Stimulated activated CD8-positive, alpha-beta memory T cell treated with anti-CD3 and anti-CD28 coated beads, Interleukin-4, amount 100 ng/mL, for 24 hours (primary cell): ENCODE data around the gene SLC38A3.

Source experiments
- DNase-seq: peaks from one replicate; pipeline ENCODE4 v3.0.0-alpha.2; 2020; ENCODE audit warnings: low read depth

SLC38A3 gene

DNA sequence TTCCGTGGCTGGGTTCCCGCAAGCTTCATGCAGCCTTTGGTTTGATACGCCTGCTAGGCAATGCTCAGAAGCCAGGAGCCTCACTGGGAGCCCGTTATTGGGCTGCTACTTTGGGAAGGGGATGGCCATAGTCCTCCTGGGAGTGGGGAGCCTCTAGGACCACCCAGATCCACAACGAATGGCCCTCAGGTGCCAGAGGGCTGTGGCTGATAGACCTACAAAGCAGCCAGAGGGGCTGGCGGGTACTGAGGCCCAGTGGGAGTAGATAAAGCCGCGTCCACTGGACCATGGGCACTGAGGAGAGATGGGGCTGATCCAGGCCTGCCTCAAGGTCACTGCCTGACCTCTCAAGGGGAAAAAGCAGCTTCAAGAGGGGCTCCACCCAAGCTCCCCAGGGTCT lies 12.9 kb upstream of the SLC38A3 start:
- DNase-seq = no peak

- peak; percentile 74 for DNase-seq
These were observed 12.4 kb upstream of the SLC38A3 start for GRCh38 chr3:50192689-50193141.

DNA sequence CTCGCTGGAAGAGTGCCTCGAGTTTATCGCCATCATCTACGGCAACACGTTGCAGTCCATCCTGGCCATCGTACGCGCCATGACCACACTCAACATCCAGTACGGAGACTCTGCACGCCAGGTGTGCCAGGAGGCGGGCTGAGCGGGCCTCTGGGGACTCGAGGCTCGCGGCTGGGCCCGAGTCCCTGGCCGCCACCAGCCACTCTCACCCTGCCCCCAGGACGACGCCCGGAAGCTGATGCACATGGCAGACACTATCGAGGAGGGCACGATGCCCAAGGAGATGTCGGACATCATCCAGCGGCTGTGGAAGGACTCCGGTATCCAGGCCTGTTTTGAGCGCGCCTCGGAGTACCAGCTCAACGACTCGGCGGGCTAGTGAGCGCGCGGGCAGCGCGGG lies 11.8 kb upstream of the SLC38A3 start:
- no peak for DNase-seq

- no peak for DNase-seq
These were observed 11.3 kb upstream of the SLC38A3 start for GRCh38 chr3:50193746-50194127.

- peak; percentile 64 for DNase-seq
These were observed 10.8 kb upstream of the SLC38A3 start for GRCh38 chr3:50194128-50194902.

GRCh38 chr3:50194903-50195500 lies 10.1 kb upstream of the SLC38A3 start:
- no peak for DNase-seq

DNA sequence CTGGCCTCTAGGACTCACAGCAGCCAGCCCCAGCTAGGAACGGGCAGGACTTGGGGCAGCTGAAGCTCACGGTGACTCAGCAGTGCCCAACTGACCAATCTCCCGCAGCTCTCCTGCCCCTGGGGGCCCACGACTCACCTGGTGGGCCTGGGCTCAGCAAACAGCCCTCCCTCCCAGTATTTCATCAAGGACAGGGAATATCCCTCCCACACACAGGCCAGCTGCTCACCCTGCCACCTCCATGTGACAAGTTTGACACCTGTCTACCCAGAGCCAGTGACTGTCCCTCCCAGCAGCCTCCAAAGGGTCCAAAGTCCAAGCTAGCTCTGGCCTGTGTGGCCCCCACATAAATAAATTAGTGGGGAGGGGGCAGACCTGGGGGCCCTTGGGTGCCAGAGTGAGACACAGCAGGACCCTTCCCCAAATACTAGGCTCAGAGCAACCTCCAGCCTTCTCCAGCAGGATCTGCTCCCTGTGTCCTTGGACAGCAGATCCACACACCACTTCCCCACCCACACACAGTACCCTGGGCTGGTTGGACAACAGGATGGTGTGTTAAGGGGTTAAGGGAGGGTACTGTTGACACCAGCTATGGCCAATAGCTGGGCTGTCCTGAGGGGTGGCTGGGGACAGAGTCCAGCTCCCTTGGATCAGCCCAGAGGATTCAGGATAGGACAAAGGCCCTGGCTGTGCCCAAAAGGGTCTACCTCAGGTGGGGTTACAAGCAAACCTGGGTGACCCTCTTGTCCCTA lies 9.4 kb upstream of the SLC38A3 start:
- DNase-seq = no peak

DNA sequence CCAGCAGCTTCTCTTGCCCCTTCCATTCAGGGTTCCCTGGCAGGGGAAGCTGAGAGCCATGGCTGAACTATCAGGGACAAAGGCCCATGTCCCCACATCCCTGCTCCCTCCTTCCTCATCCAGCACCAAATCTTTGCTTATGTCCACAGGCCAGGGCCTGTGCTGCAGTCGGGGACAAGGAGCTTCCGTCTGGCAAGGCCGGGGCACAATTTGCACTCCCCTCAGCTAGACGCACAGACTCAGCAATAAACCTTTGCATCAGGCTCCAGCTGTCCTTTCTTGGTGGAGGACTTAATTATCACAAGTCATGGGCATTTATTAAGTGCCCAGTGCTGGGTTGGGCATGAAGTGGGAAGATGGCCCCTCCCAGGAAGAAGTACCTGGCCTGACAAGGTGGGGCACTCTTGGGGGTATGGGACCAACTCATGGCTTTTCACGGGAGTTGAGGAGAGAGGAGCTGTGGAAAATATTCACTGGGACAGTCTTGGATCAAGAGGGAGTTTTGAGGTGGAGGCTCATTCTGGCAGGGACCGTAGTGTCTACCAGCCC lies 8.7 kb upstream of the SLC38A3 start:
- DNase-seq = no peak

- no peak for DNase-seq
These were observed 3.3 kb upstream of the SLC38A3 start for GRCh38 chr3:50201573-50202315.

GRCh38 chr3:50202353-50203112 lies 2.5 kb upstream of the SLC38A3 start:
- DNase-seq = no peak

DNA sequence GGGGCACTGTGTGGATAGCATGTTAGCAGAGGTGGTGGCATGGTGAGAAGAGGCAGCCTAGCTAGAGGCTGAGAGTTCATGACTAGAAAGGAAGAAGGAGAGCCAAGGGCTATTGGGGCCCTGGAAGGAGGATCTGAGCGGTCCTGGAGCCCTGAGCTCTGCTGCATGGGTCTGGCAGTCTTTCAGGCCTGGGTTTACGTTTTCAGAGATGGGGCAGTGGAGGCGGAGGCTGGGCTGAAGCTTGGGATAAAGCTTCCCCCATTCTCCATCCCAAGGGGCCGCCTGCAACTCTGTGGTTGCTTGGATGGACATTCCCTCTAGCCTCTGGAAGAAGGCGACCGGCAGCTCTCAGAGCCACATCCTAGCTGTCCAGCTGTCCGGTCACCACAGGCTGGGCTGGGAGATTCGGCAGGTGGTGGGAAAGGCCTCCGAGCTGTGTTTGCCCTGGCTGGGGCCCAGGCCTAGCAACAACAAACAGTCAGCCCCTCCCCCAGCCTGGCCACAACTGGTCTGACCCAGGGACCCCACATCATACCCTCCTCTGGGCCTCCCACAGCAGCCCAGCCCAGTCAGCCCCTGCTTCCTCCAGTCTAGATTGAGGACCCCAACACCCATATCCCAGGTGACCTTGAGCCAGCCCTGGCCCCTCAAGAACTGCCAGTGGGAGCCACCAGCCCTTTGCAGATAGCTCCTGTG lies 1.8 kb upstream of the SLC38A3 start:
- no peak for DNase-seq

DNA sequence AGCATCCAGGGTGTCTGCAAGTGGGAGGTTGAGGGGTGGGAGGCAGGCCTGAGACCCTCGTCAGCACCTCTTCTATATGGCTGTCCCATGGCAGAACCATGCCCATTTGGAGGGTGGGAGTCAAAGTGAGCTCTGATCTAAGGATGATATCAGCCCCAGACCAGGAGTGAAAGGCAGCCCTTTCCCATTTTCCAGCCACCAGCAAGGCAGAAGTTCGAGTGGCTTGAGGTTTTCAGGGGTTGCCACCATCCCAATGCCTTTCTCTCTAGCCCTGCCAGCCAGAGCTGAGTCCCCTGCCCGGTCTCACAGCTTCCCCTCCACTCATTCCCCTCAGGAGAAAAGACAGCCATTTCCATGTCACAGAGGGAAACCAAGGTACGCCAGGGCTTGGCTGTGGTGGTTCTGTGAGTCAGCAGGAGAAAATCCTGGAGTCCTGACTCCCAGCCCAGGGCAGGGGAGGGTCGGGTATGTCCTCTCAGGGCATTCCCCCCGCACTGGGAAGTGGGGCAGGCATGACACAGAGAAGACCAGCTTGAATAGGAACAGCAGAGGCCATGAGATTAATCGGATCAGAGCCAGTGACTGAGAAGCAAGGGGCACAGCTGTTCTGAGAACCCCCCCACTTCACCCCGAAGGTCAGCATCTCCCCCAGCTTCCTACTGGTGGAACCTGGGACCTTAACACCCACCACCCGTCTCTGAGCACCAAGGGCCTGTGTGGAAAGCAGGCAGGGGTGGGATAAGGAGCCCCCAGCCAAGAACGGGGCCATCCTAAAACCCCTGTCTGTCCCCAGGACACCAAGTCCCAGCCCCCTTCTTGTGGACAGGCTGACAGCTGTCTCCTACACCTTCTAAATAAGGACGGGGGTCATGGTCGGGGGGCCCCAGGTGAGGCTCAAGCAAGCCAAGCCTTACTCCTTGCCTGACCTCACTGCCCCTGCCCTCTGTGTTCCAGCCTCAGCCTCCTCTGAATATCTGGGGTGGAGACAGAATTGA lies 965 bp upstream of the SLC38A3 start:
- no peak for DNase-seq

DNA sequence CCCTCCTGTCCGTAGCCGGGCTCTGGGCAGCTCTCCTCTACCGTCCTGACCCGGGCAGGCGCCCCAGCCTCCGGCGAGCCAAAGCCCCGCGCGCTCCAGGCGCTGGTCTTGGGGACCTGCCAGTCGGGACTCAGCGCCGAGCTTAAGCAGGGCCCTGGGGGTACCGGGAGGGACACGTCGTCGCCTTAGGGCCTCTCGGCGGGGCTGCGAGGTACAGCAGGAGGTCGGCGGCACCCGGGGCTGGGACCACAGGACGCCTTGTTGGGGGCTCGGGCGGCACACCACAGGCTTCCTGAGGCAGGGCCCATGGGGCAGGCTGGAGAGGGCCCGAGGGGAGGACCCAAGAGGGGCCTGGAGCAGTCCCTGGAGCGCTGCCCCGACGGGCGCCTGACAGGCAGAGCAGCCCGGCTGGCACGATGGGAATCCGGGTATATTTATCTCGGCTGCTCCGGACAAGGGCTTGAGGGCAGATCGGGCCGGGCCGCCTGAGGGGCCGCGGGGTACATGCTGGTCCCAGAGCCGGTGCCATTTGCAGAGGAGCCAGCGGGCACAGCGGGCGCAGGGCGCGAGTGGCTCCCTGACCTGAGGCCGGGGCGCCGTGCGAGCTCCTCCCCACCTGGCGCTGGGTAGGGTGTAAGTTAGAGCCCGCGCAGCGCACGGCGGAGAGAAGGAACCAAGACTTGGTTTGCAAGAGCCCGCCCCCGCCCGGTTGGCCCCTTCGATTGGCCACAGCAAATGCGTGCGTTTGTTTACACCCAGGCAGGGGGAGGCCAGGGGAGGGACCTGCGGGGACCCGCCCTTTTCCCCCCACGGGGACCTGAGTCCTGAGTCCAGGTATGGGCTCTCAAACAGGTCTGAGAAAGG lies 574 bp downstream of the SLC38A3 start:
- no peak for DNase-seq

GRCh38 chr3:50207359-50208042 lies 2.4 kb downstream of the SLC38A3 start:
- no peak for DNase-seq

- no peak for DNase-seq
These were observed 3.7 kb downstream of the SLC38A3 start for GRCh38 chr3:50208677-50209344.

DNA sequence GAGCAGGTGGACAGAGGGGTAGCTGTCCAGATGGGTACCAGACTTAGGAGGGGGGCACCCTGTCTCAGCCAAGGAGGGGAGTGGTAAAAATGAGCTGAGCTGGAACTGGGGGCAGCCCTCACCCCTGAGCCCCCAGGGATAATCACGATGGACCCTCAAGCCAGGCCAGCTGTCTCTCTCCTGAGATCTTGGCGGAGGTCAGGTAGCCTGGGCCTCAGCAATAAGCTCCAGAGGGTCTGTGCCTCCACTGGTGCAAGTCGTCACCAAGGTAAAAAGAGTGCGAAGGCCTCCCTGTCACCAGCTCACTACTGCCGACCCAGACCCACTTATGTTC lies 5.1 kb downstream of the SLC38A3 start:
- no peak for DNase-seq
